Measurements from ENCODE around the gene IFNG-AS1. TPM values are rescaled to one million over a fixed set of nuclear protein-coding genes. Genes with fewer than 3 reads are reported as not detected.

Gene IFNG-AS1
- total RNA-seq, 2 experiments from 2014 or later: 15.7 to 36.8 TPM

DNA sequence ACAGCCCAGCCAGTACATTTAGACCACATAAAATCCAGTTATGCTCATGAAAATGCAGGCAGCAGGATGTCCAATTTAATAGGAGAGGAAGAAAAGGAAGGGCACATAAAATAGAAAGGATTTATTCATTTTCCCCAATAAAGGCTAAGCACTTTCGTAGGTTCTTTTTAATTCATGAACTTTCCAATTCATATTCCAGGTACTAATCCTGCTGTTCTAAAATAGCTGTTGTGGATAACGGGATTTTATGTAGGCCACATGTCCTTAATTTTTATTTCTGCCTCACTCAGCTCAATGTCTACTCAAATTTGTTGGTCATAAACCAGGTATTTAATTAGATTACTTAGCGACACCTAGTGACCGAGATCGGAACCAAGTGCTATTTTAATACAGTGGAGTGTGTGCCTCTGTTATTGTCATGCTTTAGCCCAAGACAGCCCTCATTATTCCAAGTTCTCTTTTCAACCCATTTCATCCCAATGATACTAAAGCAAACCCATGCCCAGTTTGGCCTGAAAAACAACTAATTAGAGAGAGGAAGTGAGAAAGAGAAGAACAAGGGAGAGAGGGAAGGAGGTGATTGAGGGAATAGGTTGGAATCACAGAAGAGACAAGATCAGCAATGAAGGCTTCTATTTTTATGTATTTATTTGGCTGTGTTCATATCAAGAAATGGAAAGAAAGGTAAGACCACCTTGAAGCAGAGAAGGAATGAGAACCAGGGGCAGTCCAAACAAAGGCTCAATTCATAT is 45.9 kb upstream of the IFNG-AS1 start:
- no peak for TF ChIP-seq EZH2phosphoT487 (IDR thresholded peaks at IDR 0.05; ENCODE audit: borderline replicate concordance, low read depth, low read length)
- TF ChIP-seq, protein P1, sequence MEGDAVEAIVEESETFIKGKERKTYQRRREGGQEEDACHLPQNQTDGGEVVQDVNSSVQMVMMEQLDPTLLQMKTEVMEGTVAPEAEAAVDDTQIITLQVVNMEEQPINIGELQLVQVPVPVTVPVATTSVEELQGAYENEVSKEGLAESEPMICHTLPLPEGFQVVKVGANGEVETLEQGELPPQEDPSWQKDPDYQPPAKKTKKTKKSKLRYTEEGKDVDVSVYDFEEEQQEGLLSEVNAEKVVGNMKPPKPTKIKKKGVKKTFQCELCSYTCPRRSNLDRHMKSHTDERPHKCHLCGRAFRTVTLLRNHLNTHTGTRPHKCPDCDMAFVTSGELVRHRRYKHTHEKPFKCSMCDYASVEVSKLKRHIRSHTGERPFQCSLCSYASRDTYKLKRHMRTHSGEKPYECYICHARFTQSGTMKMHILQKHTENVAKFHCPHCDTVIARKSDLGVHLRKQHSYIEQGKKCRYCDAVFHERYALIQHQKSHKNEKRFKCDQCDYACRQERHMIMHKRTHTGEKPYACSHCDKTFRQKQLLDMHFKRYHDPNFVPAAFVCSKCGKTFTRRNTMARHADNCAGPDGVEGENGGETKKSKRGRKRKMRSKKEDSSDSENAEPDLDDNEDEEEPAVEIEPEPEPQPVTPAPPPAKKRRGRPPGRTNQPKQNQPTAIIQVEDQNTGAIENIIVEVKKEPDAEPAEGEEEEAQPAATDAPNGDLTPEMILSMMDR (conservative IDR thresholded peaks at IDR 0.05; ENCODE audit: low read length): peak; percentile 95

DNA sequence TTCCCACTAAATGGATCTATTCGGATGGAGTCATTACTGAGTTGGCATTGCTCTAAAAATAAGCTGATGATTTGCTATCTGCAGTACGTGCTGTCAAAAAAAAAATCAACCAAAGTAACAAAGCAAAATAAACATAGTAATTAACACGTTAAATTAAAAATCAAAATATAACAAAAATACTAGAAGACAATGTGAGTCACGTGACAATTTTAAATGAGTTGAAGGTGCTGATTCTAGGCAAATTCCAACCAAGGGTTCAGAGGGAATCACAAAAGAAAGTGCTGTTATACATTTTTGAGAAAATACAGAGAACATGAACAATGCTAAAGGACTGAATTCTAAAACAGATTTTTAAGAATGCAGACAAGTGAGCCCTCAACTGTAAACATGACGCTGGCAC is 45.2 kb upstream of the IFNG-AS1 start:
- no peaks in the 10 kb centered on the region for H3K9me3 ChIP-seq (ENCODE audit: low read length)
- H3K9me2 ChIP-seq (ENCODE audit: insufficient read depth, low read length): no peaks in the 10 kb centered on the region
- H3K27ac ChIP-seq (ENCODE audit: low read depth, low read length, poor library complexity, severe bottlenecking): no peak overlapping the region
- H3K4me2 ChIP-seq (ENCODE audit: low read length): no peak overlapping the region
- H3K79me2 ChIP-seq (ENCODE audit: insufficient read depth, low read depth, low read length): no peaks in the 10 kb centered on the region
- H3K4me1 ChIP-seq (ENCODE audit: insufficient read depth, low read length, poor library complexity, severe bottlenecking): peaks cover 5% of the 10 kb centered on the region
- no peaks in the 10 kb centered on the region for H4K20me1 ChIP-seq (ENCODE audit: insufficient read depth, low read length)
- ChIA-PET POLR2A (no interaction called here), CTCF (ENCODE audit: unreplicated experiment) (no interaction called here)
- no peak overlapping the region for H3K4me3 ChIP-seq (ENCODE audit: low read depth, low read length, poor library complexity, severe bottlenecking)
- peak overlapping the region; percentile 63 for H2AFZ ChIP-seq (ENCODE audit: low read length)
- H3K36me3 ChIP-seq (ENCODE audit: insufficient read depth, low read length): no peaks in the 10 kb centered on the region
- intact Hi-C loops (cut with micrococcal nuclease; ENCODE audit: unreplicated experiment): loop anchor here (5.0 kb wide), 1 partner anchor 502 kb away; no protein-coding TSS in a partner anchor
- no peak for TF ChIP-seq EZH2phosphoT487 (IDR thresholded peaks at IDR 0.05; ENCODE audit: borderline replicate concordance, low read depth, low read length)
- TF ChIP-seq, protein P1 (conservative IDR thresholded peaks at IDR 0.05; ENCODE audit: low read length): no peak
- no peak for DNase-seq (ENCODE audit: low spot score)
- no TSS peak for BruUV-seq (replicated peaks)

More for the DNA sequence above, 45.9 kb upstream of the IFNG-AS1 start:
- no peaks in the 10 kb centered on the region for H3K36me3 ChIP-seq (ENCODE audit: insufficient read depth, low read length)
- no peaks in the 10 kb centered on the region for H3K79me2 ChIP-seq (ENCODE audit: insufficient read depth, low read depth, low read length)
- H2AFZ ChIP-seq (ENCODE audit: low read length): peak overlapping the region; percentile 63
- no peak overlapping the region for H3K27ac ChIP-seq (ENCODE audit: low read depth, low read length, poor library complexity, severe bottlenecking)
- no peaks in the 10 kb centered on the region for H3K9me3 ChIP-seq (ENCODE audit: low read length)
- BruUV-seq (replicated peaks): no TSS peak
- no peak overlapping the region for H3K4me2 ChIP-seq (ENCODE audit: low read length)
- H3K9me2 ChIP-seq (ENCODE audit: insufficient read depth, low read length): no peaks in the 10 kb centered on the region
- CTCF ChIA-PET (ENCODE audit: unreplicated experiment): interaction anchor here (0.6 to 1.2 kb wide), 3 partner anchors 8 to 587 kb away, joined by 3 to 4 read pairs (median 3); no protein-coding TSS in a partner anchor
- no peak overlapping the region for H3K4me3 ChIP-seq (ENCODE audit: low read depth, low read length, poor library complexity, severe bottlenecking)
- no peaks in the 10 kb centered on the region for H4K20me1 ChIP-seq (ENCODE audit: insufficient read depth, low read length)
- H3K4me1 ChIP-seq (ENCODE audit: insufficient read depth, low read length, poor library complexity, severe bottlenecking): peaks cover 5% of the 10 kb centered on the region
- DNase-seq (ENCODE audit: low spot score): peak; percentile 83
- POLR2A ChIA-PET: interaction anchor here (0.6 to 1.9 kb wide), 3 partner anchors 11 to 338 kb away, joined by 3 to 4 read pairs (median 3); no protein-coding TSS in a partner anchor
- intact Hi-C loops (cut with micrococcal nuclease; ENCODE audit: unreplicated experiment): loop anchor here (1.0 to 5.0 kb wide), 3 partner anchors 295 to 589 kb away; partner anchors contain the start of gene DYRK2

DNA sequence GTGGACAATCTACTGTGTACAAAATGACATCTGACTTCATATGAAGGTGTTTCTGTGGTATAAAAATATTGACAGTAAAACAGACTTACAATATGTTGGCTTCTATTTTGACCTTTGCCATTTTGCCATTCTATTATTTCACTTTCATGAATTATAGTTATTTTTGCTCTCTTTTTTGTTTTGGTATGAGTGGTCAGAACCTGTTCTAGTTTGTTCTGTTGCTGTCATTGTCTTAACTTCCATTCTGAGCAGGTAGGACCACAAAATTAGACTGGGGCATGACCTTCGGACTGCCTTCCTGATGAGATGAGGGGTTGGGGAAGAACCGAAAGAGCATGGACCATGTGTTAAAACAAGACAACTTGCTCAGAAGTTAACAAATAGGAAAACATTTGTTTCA is 36.5 kb upstream of the IFNG-AS1 start:
- TF ChIP-seq EZH2phosphoT487 (IDR thresholded peaks at IDR 0.05; ENCODE audit: borderline replicate concordance, low read depth, low read length): no peak
- TF ChIP-seq, protein P1 (conservative IDR thresholded peaks at IDR 0.05; ENCODE audit: low read length): no peak
- Histone ChIP-seq H2AFZ (ENCODE audit: low read length) (no peak overlapping the region), H4K20me1 (ENCODE audit: insufficient read depth, low read length) (no peaks in the 10 kb centered on the region), H3K4me2 (ENCODE audit: low read length) (no peak overlapping the region), H3K36me3 (ENCODE audit: insufficient read depth, low read length) (no peaks in the 10 kb centered on the region), H3K9me2 (ENCODE audit: insufficient read depth, low read length) (no peaks in the 10 kb centered on the region), H3K9me3 (ENCODE audit: low read length) (no peaks in the 10 kb centered on the region; the same call in 1 of the 2 replicates), H3K27ac (ENCODE audit: low read depth, low read length, poor library complexity, severe bottlenecking) (no peak overlapping the region), H3K4me1 (ENCODE audit: insufficient read depth, low read length, poor library complexity, severe bottlenecking) (no peaks in the 10 kb centered on the region), H3K79me2 (ENCODE audit: insufficient read depth, low read depth, low read length) (no peaks in the 10 kb centered on the region), H3K4me3 (ENCODE audit: low read depth, low read length, poor library complexity, severe bottlenecking) (no peak overlapping the region)
- CTCF ChIA-PET (ENCODE audit: unreplicated experiment): no interaction called here
- BruUV-seq (replicated peaks): no TSS peak
- intact Hi-C loops (cut with micrococcal nuclease; ENCODE audit: unreplicated experiment): no loop called here
- POLR2A ChIA-PET: no interaction called here
- no peak for DNase-seq (ENCODE audit: low spot score)

Measured in OCI-LY7 (cell line).